ENCODE data around the gene CBFA2T3.

Gene CBFA2T3

GRCh38 chr16:88966986-88967829, 9.8 kb downstream of the CBFA2T3 start:
- no peak for DNase-seq (ENCODE audit: extremely low read depth, low read depth)
- no peak for TF ChIP-seq CTCF (IDR thresholded peaks at IDR 0.05; ENCODE audit: low read depth, low read length)

DNA sequence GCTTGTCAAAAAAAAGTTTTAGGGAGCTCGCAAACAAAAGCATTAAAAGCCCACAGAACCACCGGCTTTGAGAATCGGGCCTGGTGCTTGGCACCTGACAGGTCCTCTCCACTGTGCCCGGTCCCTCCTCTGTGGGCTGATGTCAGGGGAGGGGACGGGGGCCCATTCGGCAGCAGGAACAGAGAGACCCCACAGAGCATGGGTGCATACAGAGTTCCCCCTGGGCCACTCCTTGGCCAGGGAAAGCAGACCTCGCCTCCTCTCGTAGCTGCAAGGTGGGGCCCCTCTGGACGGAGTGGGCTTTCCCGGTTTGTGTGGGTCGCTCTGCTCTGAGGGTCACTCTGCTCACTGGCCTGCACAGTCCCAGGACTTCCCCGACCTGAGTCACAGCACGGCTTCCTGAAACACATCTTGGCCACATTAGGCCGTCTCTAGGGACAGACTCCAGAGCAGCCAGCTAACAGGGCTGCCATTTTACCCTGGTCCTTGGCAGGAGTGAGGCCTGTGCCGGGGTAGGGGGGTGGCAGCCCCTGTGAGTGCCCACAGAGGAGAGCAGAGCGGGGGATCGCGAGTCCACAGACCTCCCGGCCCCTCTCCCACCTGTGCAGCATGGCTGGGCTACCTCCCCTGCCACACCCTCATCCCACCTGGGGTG, 11.1 kb downstream of the CBFA2T3 start:
- TF ChIP-seq CTCF (IDR thresholded peaks at IDR 0.05; ENCODE audit: low read depth, low read length) = no peak
- DNase-seq (ENCODE audit: extremely low read depth, low read depth) = no peak

DNA sequence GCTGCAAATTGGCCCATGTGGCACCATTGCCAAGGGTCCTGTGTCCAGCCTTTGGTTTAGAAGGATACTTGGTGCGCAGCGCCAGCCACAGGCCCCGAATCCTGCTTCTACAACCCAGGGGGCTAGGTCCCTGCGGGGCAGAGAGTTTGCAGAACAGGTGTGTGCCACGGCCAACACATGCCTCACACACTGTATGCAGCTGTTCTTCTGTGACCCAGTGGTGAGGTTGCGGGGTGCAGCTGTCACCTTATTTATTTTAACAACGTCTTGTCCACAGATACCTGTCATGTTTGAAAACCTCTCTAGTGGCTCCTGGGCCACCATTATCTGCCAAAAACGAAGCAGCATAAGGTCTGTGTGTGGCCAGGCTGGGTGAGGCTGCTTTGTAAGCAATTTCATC, 11.6 kb downstream of the CBFA2T3 start:
- no peak for DNase-seq (ENCODE audit: extremely low read depth, low read depth)
- no peak for TF ChIP-seq CTCF (IDR thresholded peaks at IDR 0.05; ENCODE audit: low read depth, low read length)

DNA sequence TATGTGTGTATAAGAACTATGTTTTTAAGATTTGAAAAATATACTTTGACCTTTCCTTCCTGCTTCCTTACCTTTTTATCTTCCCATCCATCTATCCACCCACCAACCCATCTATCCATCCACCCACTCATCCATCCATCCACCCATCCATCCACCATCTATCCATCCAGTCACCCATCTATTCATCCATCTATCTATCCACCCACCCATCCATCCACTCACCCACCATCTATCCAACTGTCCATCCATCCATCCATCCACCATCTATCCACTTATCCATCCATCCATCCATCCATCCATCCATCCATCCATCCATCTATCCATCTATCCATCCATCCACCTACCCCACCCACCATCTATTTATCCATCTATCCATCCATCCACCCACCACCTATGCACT, 12.4 kb downstream of the CBFA2T3 start:
- TF ChIP-seq CTCF (IDR thresholded peaks at IDR 0.05; ENCODE audit: low read depth, low read length) = no peak
- no peak for DNase-seq (ENCODE audit: extremely low read depth, low read depth)

- no peak for TF ChIP-seq CTCF (IDR thresholded peaks at IDR 0.05; ENCODE audit: low read depth, low read length)
- no peak for DNase-seq (ENCODE audit: extremely low read depth, low read depth)
These were observed 13.4 kb downstream of the CBFA2T3 start for GRCh38 chr16:88963583-88963982.

DNA sequence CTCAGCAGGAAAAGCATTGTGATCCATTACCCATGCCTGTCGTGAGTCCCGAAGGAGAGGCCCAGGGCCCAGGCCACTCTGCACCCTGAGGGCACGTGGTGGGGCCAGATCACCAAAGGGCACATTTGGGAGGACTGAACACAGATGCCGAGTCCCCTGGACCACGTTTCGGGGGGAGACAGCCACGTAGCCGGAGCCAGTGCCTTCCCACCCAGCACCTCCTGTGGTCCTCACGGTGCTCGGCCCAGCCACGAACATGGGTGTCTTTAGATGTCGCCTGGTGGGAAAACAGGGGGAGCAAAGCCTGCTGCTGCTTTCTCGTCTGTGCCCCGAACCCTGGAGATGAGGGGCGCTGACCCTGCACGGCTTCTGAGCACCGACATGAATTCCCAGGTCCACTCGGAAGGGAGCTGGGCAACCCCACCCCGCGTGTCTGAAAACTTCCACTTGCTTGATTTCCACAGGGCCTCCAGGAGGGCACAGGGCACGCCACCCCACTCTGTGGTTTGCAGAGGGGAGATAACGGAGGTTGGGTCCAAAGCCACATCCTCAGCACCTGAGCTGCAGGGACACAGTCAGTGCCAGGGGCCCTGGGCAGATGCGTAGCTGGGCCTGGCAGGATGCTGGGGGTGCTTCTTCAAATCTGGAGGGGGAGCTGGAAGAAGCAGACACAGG, 14.4 kb downstream of the CBFA2T3 start:
- TF ChIP-seq CTCF (IDR thresholded peaks at IDR 0.05; ENCODE audit: low read depth, low read length) = no peak
- no peak for DNase-seq (ENCODE audit: extremely low read depth, low read depth)

DNA sequence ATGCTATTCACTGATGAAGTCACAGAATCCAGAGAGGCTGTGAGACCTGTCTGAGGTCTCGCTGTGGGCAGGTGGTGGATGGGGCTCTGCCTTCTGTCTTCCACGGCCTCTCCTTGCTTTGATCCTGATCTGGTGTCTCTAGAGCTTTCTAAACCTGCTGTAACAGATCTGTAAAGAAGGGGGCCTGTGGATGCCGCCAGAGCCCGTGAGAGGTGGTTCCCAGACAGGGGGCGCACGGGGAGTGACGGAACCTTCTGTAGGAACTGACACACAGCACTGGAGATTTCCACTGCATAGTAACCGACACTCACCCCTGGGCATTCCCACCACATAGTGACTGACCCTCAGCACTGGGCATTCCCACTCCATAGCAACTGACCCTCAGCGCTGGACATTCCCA, 16.0 kb downstream of the CBFA2T3 start:
- DNase-seq (ENCODE audit: extremely low read depth, low read depth) = no peak
- no peak for TF ChIP-seq CTCF (IDR thresholded peaks at IDR 0.05; ENCODE audit: low read depth, low read length)

Measured in AG09319 (cell line).